Measurements from ENCODE around the gene PC.
"Not testable (repeated sequence)": the region's sequence is repeated elsewhere in the genome, so short reads cannot be mapped to it uniquely, and the experiment has no call there.

- TF ChIP-seq EZH2 (IDR thresholded peaks at IDR 0.05; ENCODE audit: low read length); CTCF (optimal IDR thresholded peaks at IDR 0.05 in 1 of 3, IDR thresholded peaks at IDR 0.05 in 1 of 3, conservative IDR thresholded peaks at IDR 0.05 in 1 of 3; ENCODE audit: extremely low read depth in 1 of 3, insufficient read depth in 2 of 3, low read length in 3 of 3): not testable (repeated sequence)
These were observed 158.4 kb downstream of the PC start for GRCh38 chr11:66799815-66800214.
